ENCODE measurements around the gene ADH5.
"Not testable (repeated sequence)": the region's sequence is repeated elsewhere in the genome, so short reads cannot be mapped to it uniquely, and the experiment has no call there.

The ADH5 gene

GRCh38 chr4:99077177-99077576 is 11.4 kb downstream of the ADH5 start:
- TF ChIP-seq CTCF (IDR thresholded peaks at IDR 0.05; ENCODE audit: low read depth, low read length, missing control alignments), result no peak
- in situ Hi-C loops (cut with HindIII; ENCODE audit: low sequenced_read_pairs), result no loop called here
- DNase-seq (ENCODE audit: low read depth), result no peak

GRCh38 chr4:99076292-99076976 is 12.2 kb downstream of the ADH5 start:
- no peak overlapping the region for H3K4me3 ChIP-seq (ENCODE audit: low read depth, low read length)
- no peak for DNase-seq (ENCODE audit: low read depth)
- in situ Hi-C loops (cut with HindIII; ENCODE audit: low sequenced_read_pairs), result no loop called here
- no peak for TF ChIP-seq CTCF (IDR thresholded peaks at IDR 0.05; ENCODE audit: low read depth, low read length, missing control alignments)

More at GRCh38 chr4:99077177-99077576, 11.4 kb downstream of the ADH5 start:
- H3K4me3 ChIP-seq (ENCODE audit: low read depth, low read length), result no peak overlapping the region

GRCh38 chr4:99074816-99075215 is 13.8 kb downstream of the ADH5 start:
- no peak for TF ChIP-seq CTCF (IDR thresholded peaks at IDR 0.05; ENCODE audit: low read depth, low read length, missing control alignments)
- H3K4me3 ChIP-seq (ENCODE audit: low read depth, low read length), result no peak overlapping the region
- in situ Hi-C loops (cut with HindIII; ENCODE audit: low sequenced_read_pairs), result no loop called here
- no peak for DNase-seq (ENCODE audit: low read depth)

- TF ChIP-seq CTCF (IDR thresholded peaks at IDR 0.05; ENCODE audit: low read depth, low read length, missing control alignments), result no peak
- in situ Hi-C loops (cut with HindIII; ENCODE audit: low sequenced_read_pairs), result no loop called here
- no peak overlapping the region for H3K4me3 ChIP-seq (ENCODE audit: low read depth, low read length)
- no peak for DNase-seq (ENCODE audit: low read depth)
Observed at GRCh38 chr4:99071159-99071558, 17.4 kb downstream of the ADH5 start.

GRCh38 chr4:99067617-99068016 is 21.0 kb downstream of the ADH5 start:
- H3K4me3 ChIP-seq (ENCODE audit: low read depth, low read length), result no peak overlapping the region
- no peak for DNase-seq (ENCODE audit: low read depth)
- in situ Hi-C loops (cut with HindIII; ENCODE audit: low sequenced_read_pairs), result no loop called here
- no peak for TF ChIP-seq CTCF (IDR thresholded peaks at IDR 0.05; ENCODE audit: low read depth, low read length, missing control alignments)

- in situ Hi-C loops (cut with HindIII; ENCODE audit: low sequenced_read_pairs), result not testable (repeated sequence)
Observed at GRCh38 chr4:99065521-99065920, 23.1 kb downstream of the ADH5 start.

GRCh38 chr4:99062120-99062519 is 26.5 kb downstream of the ADH5 start:
- TF ChIP-seq CTCF (IDR thresholded peaks at IDR 0.05; ENCODE audit: low read depth, low read length, missing control alignments), result no peak
- no peak for DNase-seq (ENCODE audit: low read depth)
- in situ Hi-C loops (cut with HindIII; ENCODE audit: low sequenced_read_pairs), result no loop called here

More at GRCh38 chr4:99065521-99065920, 23.1 kb downstream of the ADH5 start:
- DNase-seq (ENCODE audit: low read depth); H3K4me3 ChIP-seq (ENCODE audit: low read depth, low read length): not testable (repeated sequence)

More at GRCh38 chr4:99062120-99062519, 26.5 kb downstream of the ADH5 start:
- H3K4me3 ChIP-seq (ENCODE audit: low read depth, low read length), result no peak overlapping the region
